Kidney epithelial cell (primary cell): ENCODE results near the gene NUDT21. TPM values are rescaled to one million over a fixed set of nuclear protein-coding genes. Genes with fewer than 3 reads are reported as not detected.
A peak's percentile ranks its signal among the peaks of the same experiment; 100 is the strongest.
"Not testable (repeated sequence)": the region's sequence is repeated elsewhere in the genome, so short reads cannot be mapped to it uniquely, and the experiment has no call there.

Experiments
- DNase-seq: peaks from one replicate; pipeline ENCODE4 v3.0.0-alpha.2; 2010; ENCODE audit warnings: low read depth
- H3K27me3 ChIP-seq: 2 replicates; pipeline ENCODE4 v1.6.0; 2011; ENCODE audit warnings: low read length; ENCODE audit not compliant: control insufficient read depth, insufficient read depth
- H3K36me3 ChIP-seq: 2 replicates; pipeline ENCODE4 v1.5.1; 2011; ENCODE audit warnings: low read length; ENCODE audit not compliant: control insufficient read depth, insufficient read depth
- H3K4me3 ChIP-seq: 2 replicates; pipeline ENCODE4 v1.5.1; 2011; ENCODE audit warnings: low read depth, mild to moderate bottlenecking, control low read depth, low read length
- CTCF ChIP-seq: IDR thresholded peaks from 2 replicates; pipeline ENCODE4 v1.5.1; 2011; ENCODE audit warnings: mild to moderate bottlenecking, moderate library complexity, low read length, control low read depth, inconsistent platforms; ENCODE audit not compliant: insufficient read depth, poor library complexity, severe bottlenecking
- total RNA-seq: library from RNA; depleted of rRNA; stranded (reverse); fragments of >200 nt; gene quantifications from 2 replicates; pipeline ENCODE4 v1.2.3, GENCODE V29; 2015

The NUDT21 gene
- 59.8 and 89.7 TPM in 2 replicates for total RNA-seq

- TF ChIP-seq CTCF, result no peak
- DNase-seq, result peak; percentile 98
- H3K27me3 ChIP-seq, result no peaks in the 10 kb centered on the region
- H3K4me3 ChIP-seq, result peak within 1 kb of the TSS; percentile 99
- no peaks in the 10 kb centered on the region for H3K36me3 ChIP-seq
These were observed at the start of gene NUDT21, which contains the start of gene OGFOD1 for GRCh38 chr16:56450986-56451752. NUDT21 (minus strand) TSS chr16:56451332; CDS start chr16:56451202, 130 bp downstream. OGFOD1 (plus strand) TSS chr16:56451554; CDS start chr16:56451613, 59 bp downstream.

- TF ChIP-seq CTCF, result no peak
- Histone ChIP-seq H3K4me3 (no peak overlapping the region), H3K27me3 (no peaks in the 10 kb centered on the region), H3K36me3 (no peaks in the 10 kb centered on the region)
- DNase-seq, result no peak
These were observed 42.7 kb upstream of the NUDT21 start for GRCh38 chr16:56493815-56494214.

GRCh38 chr16:56493126-56493525 is 42.0 kb upstream of the NUDT21 start:
- Histone ChIP-seq H3K36me3 (no peaks in the 10 kb centered on the region), H3K4me3 (no peak overlapping the region), H3K27me3 (no peaks in the 10 kb centered on the region)
- no peak for TF ChIP-seq CTCF
- no peak for DNase-seq

- Histone ChIP-seq H3K27me3 (no peaks in the 10 kb centered on the region), H3K4me3 (no peak overlapping the region), H3K36me3 (no peaks in the 10 kb centered on the region)
- DNase-seq, result no peak
- TF ChIP-seq CTCF, result no peak
These were observed 40.6 kb upstream of the NUDT21 start for GRCh38 chr16:56491657-56492261.

GRCh38 chr16:56488868-56489267 is 37.7 kb upstream of the NUDT21 start:
- H3K36me3 ChIP-seq, H3K4me3 ChIP-seq, DNase-seq, H3K27me3 ChIP-seq: not testable (repeated sequence)

- TF ChIP-seq CTCF, result no peak
- Histone ChIP-seq H3K4me3 (no peak overlapping the region), H3K36me3 (no peaks in the 10 kb centered on the region), H3K27me3 (no peaks in the 10 kb centered on the region)
- no peak for DNase-seq
These were observed 36.9 kb upstream of the NUDT21 start for GRCh38 chr16:56488035-56488434.
